CD4-positive, alpha-beta T cell (primary cell): ENCODE results near the gene CUL7. TPM values are rescaled to one million over a fixed set of nuclear protein-coding genes. Genes with fewer than 3 reads are reported as not detected.

Source experiments
- ATAC-seq: fragments of 200-7000 bp; cut with Tn5 transposase; one replicate; pipeline ENCODE4 v1.10.0; 2022; ENCODE audit warnings: mild to moderate bottlenecking; ENCODE audit not compliant: poor library complexity
- CTCF ChIA-PET: fragments of 350-600 bp; sonication (Branson Sonifier 250); formaldehyde crosslinking; loops from one replicate; lab custom pipeline; 2021; ENCODE audit warnings: antibody characterized with exemption, inconsistent platforms; lab: Charles Lee
- POLR2A ChIA-PET: fragments of 350-600 bp; sonication (Branson Sonifier 250); formaldehyde crosslinking; loops from one replicate; lab custom pipeline; 2021; ENCODE audit warnings: antibody characterized with exemption, inconsistent platforms; lab: Charles Lee
- DNase-seq, 14 experiments: peaks; one replicate each; pipeline ENCODE4 v3.0.0-alpha.2; 2013 to 2020; ENCODE audit warnings: mixed read lengths in 2 of 14
- H3K27ac ChIP-seq, 2 donors: one replicate each; pipeline versions ENCODE4 v1.5.1 to v1.7.0; 2013; ENCODE audit warnings: low read length in 2 of 2, low read depth in 1 of 2, mild to moderate bottlenecking in 1 of 2
- H3K27me3 ChIP-seq, 2 experiments: 1 replicate in 1 of 2; 2 replicates in 1 of 2; pipeline versions ENCODE4 v1.6.1 to v1.7.0; 2013; ENCODE audit warnings: low read length in 2 of 2, control low read depth in 1 of 2, mild to moderate bottlenecking in 1 of 2, moderate library complexity in 1 of 2; ENCODE audit not compliant: insufficient read depth in 2 of 2, control insufficient read depth in 1 of 2
- H3K36me3 ChIP-seq: one replicate; pipeline ENCODE4 v1.6.1; 2013; ENCODE audit warnings: low read length, control low read depth; ENCODE audit not compliant: insufficient read depth
- H3K4me1 ChIP-seq: one replicate; pipeline ENCODE4 v1.6.1; 2013; ENCODE audit warnings: low read length, control low read depth; ENCODE audit not compliant: insufficient read depth
- H3K4me3 ChIP-seq: one replicate; pipeline ENCODE4 v1.5.1; 2013; ENCODE audit warnings: mild to moderate bottlenecking, low read length, moderate library complexity
- H3K9me3 ChIP-seq, 2 experiments: 1 replicate in 1 of 2; 2 replicates in 1 of 2; pipeline versions ENCODE4 v1.6.1 to v1.7.0; 2013; ENCODE audit warnings: low read length in 2 of 2, mild to moderate bottlenecking in 2 of 2, control low read depth in 1 of 2, moderate library complexity in 1 of 2; ENCODE audit not compliant: control insufficient read depth in 1 of 2, insufficient read depth in 1 of 2
- H3K27ac Mint-ChIP-seq: one replicate; pipeline ENCODE4 v1.8.0; 2020; ENCODE audit warnings: mixed read lengths
- H3K27me3 Mint-ChIP-seq: one replicate; pipeline ENCODE4 v1.8.0; 2021; ENCODE audit warnings: mixed read lengths
- H3K36me3 Mint-ChIP-seq: one replicate; pipeline ENCODE4 v1.8.0; 2021; ENCODE audit warnings: low read depth, mixed read lengths
- H3K4me1 Mint-ChIP-seq: one replicate; pipeline ENCODE4 v1.8.0; 2021; ENCODE audit warnings: low read depth, mixed read lengths
- H3K4me3 Mint-ChIP-seq: one replicate; pipeline ENCODE4 v1.8.0; 2020; ENCODE audit warnings: mild to moderate bottlenecking, mixed read lengths
- H3K9me3 Mint-ChIP-seq: one replicate; pipeline ENCODE4 v1.8.0; 2020; ENCODE audit warnings: mixed read lengths
- CTCF ChIP-seq: fragments of 200-600 bp; IDR thresholded peaks from one replicate; pipeline ENCODE4 v1.8.0; 2022; ENCODE audit warnings: antibody characterized with exemption, mild to moderate bottlenecking
- intact Hi-C, 2 experiments: fragments of 100-400 bp; cut with DNase I in 1 of 2; cut with micrococcal nuclease in 1 of 2; formaldehyde crosslinking; loops; one replicate each; pipeline versions ENCODE4 v1.15.1 to v1.9.0; 2023 to 2025; cut with DNase I, micrococcal nuclease
- total RNA-seq, 174 experiments: library from RNA in 2 of 174; stranded (reverse) in 2 of 174; gene quantifications; one replicate each; pipeline ENCODE4 v1.2.3 and lab custom pipeline; 2021 to 2026

CUL7 gene
- total RNA-seq, 2 experiments from 2014 or later, result 5.9 to 6.9 TPM

GRCh38 chr6:43040542-43041257 is 13.0 kb downstream of the CUL7 start:
- POLR2A ChIA-PET, result interaction anchor here (1.3 kb wide), 1 partner anchor 13 kb away, joined by 3 read pairs; the partner anchor contains the start of gene CUL7
- Histone ChIP-seq H3K9me3 (no peaks in the 10 kb centered on the region), H3K4me1 (no peaks in the 10 kb centered on the region), H3K4me3 (no peak overlapping the region), H3K27me3 (no peaks in the 10 kb centered on the region), H3K36me3 (peaks cover 57% of the 10 kb centered on the region), H3K27ac (no peak overlapping the region)
- no peak for TF ChIP-seq CTCF
- no peaks in the 10 kb centered on the region for H3K9me3 Mint-ChIP-seq
- intact Hi-C loops, result no loop called here
- CTCF ChIA-PET, result no interaction called here
- no peak overlapping the region for H3K4me3 Mint-ChIP-seq
- peaks cover 68% of the 10 kb centered on the region for H3K36me3 Mint-ChIP-seq
- ATAC-seq (no peak), DNase-seq (no peak)
- no peak overlapping the region for H3K27ac Mint-ChIP-seq
- no peaks in the 10 kb centered on the region for H3K27me3 Mint-ChIP-seq
- H3K4me1 Mint-ChIP-seq, result no peaks in the 10 kb centered on the region

GRCh38 chr6:43038727-43039126 is 14.9 kb downstream of the CUL7 start:
- H3K27ac ChIP-seq, result no peak overlapping the region
- Mint-ChIP-seq H3K27ac (no peak overlapping the region), H3K4me1 (no peaks in the 10 kb centered on the region)

GRCh38 chr6:43037706-43038105 is 15.9 kb downstream of the CUL7 start:
- Mint-ChIP-seq H3K27ac (no peak overlapping the region), H3K36me3 (peaks cover 64% of the 10 kb centered on the region)
- POLR2A ChIA-PET, result no interaction called here

More at GRCh38 chr6:43038727-43039126, 14.9 kb downstream of the CUL7 start:
- ChIA-PET POLR2A (no interaction called here), CTCF (no interaction called here)
- Mint-ChIP-seq H3K4me3 (no peak overlapping the region), H3K9me3 (no peaks in the 10 kb centered on the region), H3K27me3 (no peaks in the 10 kb centered on the region), H3K36me3 (peaks cover 60% of the 10 kb centered on the region)
- intact Hi-C loops, result no loop called here
- ATAC-seq (no peak), DNase-seq (no peak)
- H3K9me3 ChIP-seq, result no peaks in the 10 kb centered on the region
- TF ChIP-seq CTCF, result no peak
- H3K36me3 ChIP-seq, result peaks cover 50% of the 10 kb centered on the region
- no peaks in the 10 kb centered on the region for H3K27me3 ChIP-seq
- no peaks in the 10 kb centered on the region for H3K4me1 ChIP-seq
- no peak overlapping the region for H3K4me3 ChIP-seq

More at GRCh38 chr6:43037706-43038105, 15.9 kb downstream of the CUL7 start:
- H3K27me3 Mint-ChIP-seq, result no peaks in the 10 kb centered on the region
- H3K27me3 ChIP-seq, result no peaks in the 10 kb centered on the region
- H3K9me3 ChIP-seq, result no peaks in the 10 kb centered on the region
- intact Hi-C loops, result no loop called here
- CTCF ChIA-PET, result no interaction called here
- no peaks in the 10 kb centered on the region for H3K9me3 Mint-ChIP-seq
- H3K4me3 Mint-ChIP-seq, result no peak overlapping the region
- no peak for TF ChIP-seq CTCF
- H3K4me3 ChIP-seq, result no peak overlapping the region
- peaks cover 46% of the 10 kb centered on the region for H3K36me3 ChIP-seq
- H3K4me1 Mint-ChIP-seq, result no peaks in the 10 kb centered on the region
- H3K27ac ChIP-seq, result no peak overlapping the region
- H3K4me1 ChIP-seq, result no peaks in the 10 kb centered on the region
- DNase-seq, result no peak
- no peak for ATAC-seq
